ENCODE data around the gene ABO. TPM values are rescaled to one million over a fixed set of nuclear protein-coding genes. Genes with fewer than 3 reads are reported as not detected.

Gene ABO
- total RNA-seq, 1 donor from 2014 or later = 4.8 TPM

GRCh38 chr9:133257465-133257956 is 17.5 kb downstream of the ABO start:
- Histone ChIP-seq H3K9me3 (no peaks in the 10 kb centered on the region), H3K4me3 (no peak overlapping the region), H3K27me3 (no peaks in the 10 kb centered on the region), H3K36me3 (no peaks in the 10 kb centered on the region), H3K4me1 (no peaks in the 10 kb centered on the region), H3K27ac (no peak overlapping the region)
- DNase-seq (ENCODE audit: low spot score in 2 of 2) = no peak
- intact Hi-C loops (cut with DNase I) = no loop called here
- no peak for TF ChIP-seq CTCF (IDR thresholded peaks at IDR 0.05)

DNA sequence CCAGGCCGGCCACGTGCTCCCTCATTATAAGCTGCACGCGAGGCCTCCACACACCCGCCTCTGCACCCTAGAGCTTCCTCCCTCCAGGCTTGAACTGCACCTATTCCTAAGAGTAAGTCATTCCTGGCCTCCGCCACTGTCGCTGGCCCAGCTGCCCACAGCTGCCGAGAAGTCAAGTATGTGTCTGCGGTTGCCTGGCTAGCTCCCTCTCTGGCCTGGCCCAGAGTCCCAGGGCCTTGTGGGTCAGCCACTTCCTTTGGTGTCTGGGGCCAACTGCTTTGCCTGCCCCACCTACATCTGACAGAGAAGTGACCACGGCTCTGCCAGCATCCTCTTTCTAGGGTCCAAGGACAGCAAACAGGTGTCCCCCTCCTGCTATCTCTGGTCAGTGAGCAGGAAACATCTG is 18.3 kb downstream of the ABO start:
- Histone ChIP-seq H3K27me3 (no peaks in the 10 kb centered on the region), H3K9me3 (no peaks in the 10 kb centered on the region), H3K27ac (peak overlapping the region in 1 of 2 donors; percentile 18), H3K36me3 (no peaks in the 10 kb centered on the region), H3K4me1 (no peaks in the 10 kb centered on the region), H3K4me3 (no peak overlapping the region)
- intact Hi-C loops (cut with DNase I) = no loop called here
- TF ChIP-seq CTCF (IDR thresholded peaks at IDR 0.05) = no peak
- no peak for DNase-seq (ENCODE audit: low spot score in 2 of 2)

- no peak overlapping the region for H3K27ac ChIP-seq
- H3K27me3 ChIP-seq = no peaks in the 10 kb centered on the region
- no peak for DNase-seq (ENCODE audit: low spot score in 2 of 2)
- intact Hi-C loops (cut with DNase I) = no loop called here
- H3K36me3 ChIP-seq = no peaks in the 10 kb centered on the region
- no peak overlapping the region for H3K4me3 ChIP-seq
- H3K9me3 ChIP-seq = no peaks in the 10 kb centered on the region
- no peaks in the 10 kb centered on the region for H3K4me1 ChIP-seq
- no peak for TF ChIP-seq CTCF (IDR thresholded peaks at IDR 0.05)
Measured at GRCh38 chr9:133256136-133256461, 18.9 kb downstream of the ABO start.

- Histone ChIP-seq H3K9me3 (no peaks in the 10 kb centered on the region), H3K4me3 (no peak overlapping the region), H3K27me3 (no peaks in the 10 kb centered on the region), H3K4me1 (no peaks in the 10 kb centered on the region), H3K36me3 (no peaks in the 10 kb centered on the region), H3K27ac (no peak overlapping the region)
- no peak for TF ChIP-seq CTCF (IDR thresholded peaks at IDR 0.05)
- intact Hi-C loops (cut with DNase I) = no loop called here
- DNase-seq (ENCODE audit: low spot score in 2 of 2) = no peak
Measured at GRCh38 chr9:133255371-133256135, 19.4 kb downstream of the ABO start.

- intact Hi-C loops (cut with DNase I) = no loop called here
- H3K27ac ChIP-seq = no peak overlapping the region
- H3K9me3 ChIP-seq = no peaks in the 10 kb centered on the region
- H3K27me3 ChIP-seq = no peaks in the 10 kb centered on the region
- no peak for DNase-seq (ENCODE audit: low spot score in 2 of 2)
- no peaks in the 10 kb centered on the region for H3K4me1 ChIP-seq
- no peaks in the 10 kb centered on the region for H3K36me3 ChIP-seq
- TF ChIP-seq CTCF (IDR thresholded peaks at IDR 0.05) = no peak
- H3K4me3 ChIP-seq = no peak overlapping the region
Measured at GRCh38 chr9:133254471-133254870, 20.5 kb downstream of the ABO start.

Data from ascending aorta (tissue), 2 donors.